Kidney (tissue), 14 donors: Measurements from ENCODE around the gene IRGC. TPM values are rescaled to one million over a fixed set of nuclear protein-coding genes. Genes with fewer than 3 reads are reported as not detected.

Experiments used
- DNase-seq, 5 donors: peaks; one replicate each; pipeline ENCODE4 v3.0.0-alpha.2; 2013 to 2020
- FAIRE-seq: peaks from 2 replicates; lab custom pipeline; 2012; peaks lifted over from hg19 to GRCh38; lab: Jason Lieb, UNC
- H3K27ac ChIP-seq, 2 donors: one replicate each; pipeline ENCODE4 v1.7.0; 2013; ENCODE audit warnings: low read depth in 2 of 2, low read length in 2 of 2, inconsistent platforms in 1 of 2
- H3K27me3 ChIP-seq: one replicate; pipeline ENCODE4 v1.7.1; 2013; ENCODE audit warnings: low read length, inconsistent platforms; ENCODE audit not compliant: control insufficient read depth, insufficient read depth
- H3K36me3 ChIP-seq, 3 donors: one replicate each; pipeline versions ENCODE4 v1.7.0 to v1.7.1; 2013; ENCODE audit warnings: low read length in 3 of 3, control low read depth in 1 of 3, inconsistent platforms in 1 of 3; ENCODE audit not compliant: insufficient read depth in 3 of 3, control insufficient read depth in 2 of 3
- H3K4me1 ChIP-seq, 3 donors: one replicate each; pipeline versions ENCODE4 v1.7.0 to v1.7.1; 2013; ENCODE audit warnings: low read length in 3 of 3, inconsistent platforms in 1 of 3, low read depth in 1 of 3; ENCODE audit not compliant: control insufficient read depth in 2 of 3, insufficient read depth in 2 of 3
- H3K4me3 ChIP-seq, 3 donors: one replicate each; pipeline versions ENCODE4 v1.7.0 to v1.8.1; 2013; ENCODE audit warnings: low read length in 3 of 3, control low read depth in 1 of 3, inconsistent platforms in 1 of 3
- H3K9ac ChIP-seq, 3 donors: one replicate each; pipeline versions ENCODE4 v1.7.0 to v1.7.1; 2013; ENCODE audit warnings: low read length in 3 of 3, control low read depth in 1 of 3, inconsistent platforms in 1 of 3
- H3K9me3 ChIP-seq, 3 donors: one replicate each; pipeline versions ENCODE4 v1.7.0 to v1.7.1; 2013; ENCODE audit warnings: low read length in 3 of 3, control low read depth in 1 of 3, inconsistent platforms in 1 of 3; ENCODE audit not compliant: control insufficient read depth in 2 of 3, insufficient read depth in 1 of 3
- CTCF ChIP-seq: IDR thresholded peaks from 3 replicates; pipeline ENCODE4 v1.5.1; 2012; ENCODE audit warnings: mild to moderate bottlenecking, moderate library complexity, borderline replicate concordance; ENCODE audit not compliant: insufficient read depth; ENCODE audit errors: extremely low read depth
- intact Hi-C: fragments of 100-400 bp; cut with DNase I; formaldehyde crosslinking; loops from one replicate; pipeline ENCODE4 v1.11.1; 2022
- polyA plus RNA-seq: library from polyadenylated mRNA; stranded (reverse); fragments of 350-450 nt; fragmentation: Illumina TruSeq; extraction: RNeasy Lipid Tissue Mini Kit (QIAGEN cat#74804); gene quantifications from one replicate; pipeline ENCODE4 v1.2.3, GENCODE V29; 2014; ENCODE audit warnings: low read depth, low replicate concordance; ENCODE audit not compliant: insufficient read depth
- total RNA-seq: library from RNA; stranded (reverse); fragmentation: NEBNext Ultra II Directional; extraction: Animal tissue kit (Norgen Biotek cat#: 25700); gene quantifications from one replicate; pipeline ENCODE4 v1.2.1, GENCODE V29; 2021
- donor health status: control.
- donor health status: control.
- donor health status: control.
- donor health status: control.
- donor health status: control.
- donor health status: DM: yes; HTN: yes; CAD: no.
- donor health status: Normal renal cell carcinoma (clear cell type).

IRGC gene
- total and polyA plus RNA-seq, 2 donors from 2014 or later = not detected

- intact Hi-C loops = no loop called here
- FAIRE-seq = no peak
- no peak for DNase-seq
- no peaks in the 10 kb centered on the region for H3K36me3 ChIP-seq
- H3K4me1 ChIP-seq = no peaks in the 10 kb centered on the region
- H3K9ac ChIP-seq = no peak overlapping the region
- no peak for TF ChIP-seq CTCF
- no peak overlapping the region for H3K4me3 ChIP-seq
- H3K27me3 ChIP-seq = no peaks in the 10 kb centered on the region
- no peak overlapping the region for H3K27ac ChIP-seq
- no peaks in the 10 kb centered on the region for H3K9me3 ChIP-seq
Measured at GRCh38 chr19:43683905-43684304, 32.0 kb upstream of the IRGC start.

- no peak overlapping the region for H3K4me3 ChIP-seq
- FAIRE-seq (no peak), DNase-seq (no peak)
- no peaks in the 10 kb centered on the region for H3K27me3 ChIP-seq
- H3K9me3 ChIP-seq = no peaks in the 10 kb centered on the region
- intact Hi-C loops = no loop called here
- no peaks in the 10 kb centered on the region for H3K36me3 ChIP-seq
- H3K9ac ChIP-seq = no peak overlapping the region
- H3K4me1 ChIP-seq = no peaks in the 10 kb centered on the region
- no peak overlapping the region for H3K27ac ChIP-seq
- TF ChIP-seq CTCF = no peak
Measured at GRCh38 chr19:43684326-43684725, 31.6 kb upstream of the IRGC start.

GRCh38 chr19:43687660-43687997, 28.2 kb upstream of the IRGC start:
- Histone ChIP-seq H3K4me1 (no peaks in the 10 kb centered on the region), H3K36me3 (no peaks in the 10 kb centered on the region), H3K27ac (no peak overlapping the region), H3K9me3 (peaks cover 0 to 21% (median 3%) of the 10 kb centered on the region in 3 donors), H3K27me3 (no peaks in the 10 kb centered on the region), H3K4me3 (no peak overlapping the region), H3K9ac (no peak overlapping the region)
- DNase-seq (no peak), FAIRE-seq (no peak)
- intact Hi-C loops = no loop called here
- TF ChIP-seq CTCF = no peak

GRCh38 chr19:43688059-43688701, 27.7 kb upstream of the IRGC start:
- DNase-seq (no peak), FAIRE-seq (no peak)
- no peak overlapping the region for H3K4me3 ChIP-seq
- H3K9me3 ChIP-seq = peaks cover 0 to 21% (median 3%) of the 10 kb centered on the region in 3 donors
- TF ChIP-seq CTCF = no peak
- H3K9ac ChIP-seq = no peak overlapping the region
- no peaks in the 10 kb centered on the region for H3K36me3 ChIP-seq
- no peaks in the 10 kb centered on the region for H3K4me1 ChIP-seq
- no peaks in the 10 kb centered on the region for H3K27me3 ChIP-seq
- intact Hi-C loops = no loop called here
- no peak overlapping the region for H3K27ac ChIP-seq
